GM18517 (cell line): ENCODE data around the gene INPP5A.

Source experiments
- ATAC-seq: cut with Tn5 transposase; IDR thresholded peaks from one replicate; pipeline ENCODE4 v1.9.1; 2021; ENCODE audit warnings: mild to moderate bottlenecking, moderate library complexity; ENCODE audit not compliant: unreplicated experiment

INPP5A gene

DNA sequence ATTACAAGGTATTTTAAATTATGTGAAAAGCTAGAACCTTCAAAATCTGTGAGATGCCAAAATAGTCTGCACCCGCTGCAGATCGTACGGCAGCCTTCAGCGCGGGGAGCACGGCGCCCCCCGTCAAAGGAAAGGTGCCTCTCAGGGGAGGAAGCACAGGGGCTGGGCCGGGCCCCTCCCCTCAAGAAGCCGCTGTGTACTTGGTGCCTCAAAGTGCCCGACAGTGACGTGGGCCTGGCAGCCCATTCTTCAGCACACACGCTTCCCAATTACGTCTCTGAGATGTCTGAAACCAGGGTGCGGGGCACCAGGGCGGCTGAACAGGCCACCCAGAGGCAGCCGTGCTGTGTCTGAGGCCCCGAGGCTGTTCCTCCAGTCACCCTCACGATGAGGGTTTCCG, 116.1 kb downstream of the INPP5A start:
- no peak for ATAC-seq

GRCh38 chr10:132654121-132654571, 116.6 kb downstream of the INPP5A start:
- no peak for ATAC-seq

- no peak for ATAC-seq
Observed at GRCh38 chr10:132654708-132655661, 117.4 kb downstream of the INPP5A start.

DNA sequence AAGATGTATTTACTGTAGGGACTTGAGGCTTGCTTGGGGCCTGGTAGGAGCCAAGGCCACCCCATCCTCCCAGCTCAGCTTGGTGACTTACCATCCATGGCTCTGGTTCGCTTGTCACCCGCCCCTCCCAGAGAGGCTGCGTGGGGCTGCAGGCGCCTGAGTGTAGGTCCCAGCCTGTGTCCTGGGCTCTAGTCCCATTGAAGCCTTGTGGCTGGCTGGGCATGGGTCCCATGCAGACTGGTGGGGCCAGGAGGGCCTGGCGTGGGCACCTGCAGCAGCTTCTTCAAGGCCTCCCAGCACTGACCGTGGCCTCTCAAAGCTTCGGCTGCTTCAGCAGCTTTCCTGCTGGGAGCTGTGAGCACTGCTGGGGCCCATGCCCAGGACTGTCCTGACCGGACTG, 118.1 kb downstream of the INPP5A start:
- ATAC-seq, result no peak

DNA sequence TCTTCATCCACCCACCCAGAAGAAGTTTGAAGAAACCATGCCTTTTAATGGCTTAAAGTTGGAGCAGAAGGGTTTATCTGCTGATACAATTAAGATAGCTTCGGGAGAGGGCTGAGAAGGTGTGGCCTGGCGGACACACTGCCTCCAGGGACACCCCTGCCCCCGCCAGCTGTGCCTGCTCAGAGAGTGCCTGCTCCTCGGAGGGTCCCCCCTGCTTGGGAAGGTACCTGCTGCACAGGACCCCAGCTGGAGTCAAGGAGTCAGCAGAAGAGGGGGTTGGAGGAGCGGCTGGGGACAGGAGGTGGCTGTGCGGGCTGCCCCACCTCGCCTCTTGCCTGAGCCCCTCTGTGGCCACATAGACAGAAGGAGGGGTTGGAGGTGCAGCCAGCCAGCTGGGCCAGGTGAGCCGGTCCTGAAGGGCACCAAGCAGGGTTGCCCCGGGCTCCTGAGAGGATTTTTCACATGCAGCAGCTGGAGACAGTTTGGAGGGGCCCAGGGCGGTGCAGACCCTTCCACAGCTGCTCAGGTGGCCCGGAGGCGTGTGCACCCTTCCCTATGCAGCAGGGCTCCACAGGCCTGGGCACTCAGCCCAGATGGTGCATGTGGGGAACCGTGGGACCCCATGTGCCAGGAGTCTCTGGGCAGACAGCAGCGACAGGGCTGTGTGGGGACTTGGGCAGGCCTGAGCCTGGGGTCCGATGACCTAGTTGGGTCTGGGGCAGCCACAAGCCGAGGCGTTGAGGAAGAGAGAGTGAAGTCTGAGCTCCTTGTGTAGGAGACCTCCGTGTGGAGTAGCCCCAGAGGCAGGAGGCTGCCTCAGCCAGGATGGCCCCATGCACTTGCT, 118.9 kb downstream of the INPP5A start:
- ATAC-seq, result no peak

- ATAC-seq, result no peak
Observed at GRCh38 chr10:132657127-132657706, 119.6 kb downstream of the INPP5A start.

DNA sequence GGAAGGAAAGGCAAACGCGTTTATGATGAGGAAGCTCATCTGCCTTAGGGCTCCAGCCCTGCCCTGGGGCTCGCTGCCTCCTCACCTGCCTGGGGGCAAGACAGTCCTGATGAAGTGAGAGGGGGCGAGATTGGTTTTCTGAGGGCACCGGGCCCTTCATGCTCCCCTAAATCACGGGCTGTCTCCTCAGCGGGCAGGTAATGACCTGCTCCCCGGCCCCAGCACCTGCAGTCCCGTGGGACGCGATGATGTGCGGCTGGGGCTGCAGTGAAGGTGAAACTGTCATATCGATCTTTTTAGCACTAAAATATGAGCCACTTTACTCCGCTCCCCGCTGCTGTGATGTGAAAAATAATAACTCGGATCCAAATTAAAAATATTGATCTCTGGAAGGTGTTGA, 120.2 kb downstream of the INPP5A start:
- no peak for ATAC-seq

DNA sequence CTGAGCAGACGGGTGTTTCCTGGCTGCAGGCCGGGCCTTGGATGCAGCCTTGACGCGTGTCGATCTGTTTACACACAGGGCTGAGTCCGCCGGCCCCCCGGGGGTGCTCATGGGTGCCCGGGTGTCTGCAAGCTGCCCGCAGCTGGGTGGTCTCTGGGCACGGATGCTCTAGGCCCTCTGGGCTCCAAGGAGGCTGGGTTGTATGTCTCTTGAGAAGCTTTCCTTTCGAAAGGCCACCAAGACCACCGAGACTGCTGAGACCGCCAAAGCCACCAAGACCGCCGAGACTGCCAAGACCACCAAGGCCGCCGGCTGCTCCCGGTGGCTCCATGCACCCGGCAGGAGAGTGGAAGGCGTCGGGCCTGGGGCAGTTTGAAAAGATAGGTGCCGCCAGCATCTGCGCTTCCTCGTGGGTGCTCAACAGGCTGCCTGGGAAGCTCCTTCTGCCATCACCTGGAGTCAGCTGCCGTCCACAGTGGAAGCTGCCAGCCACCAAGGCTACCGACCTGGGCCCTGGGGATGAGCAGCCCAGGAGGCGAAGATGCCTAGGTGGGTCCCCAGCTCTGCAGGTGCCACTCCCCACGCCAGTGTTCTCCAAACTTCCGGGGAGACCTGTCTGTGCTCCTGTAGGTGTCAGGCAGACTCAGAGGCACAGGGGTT, 121.1 kb downstream of the INPP5A start:
- ATAC-seq, result no peak

- no peak for ATAC-seq
Observed at GRCh38 chr10:132659206-132660091, 121.9 kb downstream of the INPP5A start.

- no peak for ATAC-seq
Observed at GRCh38 chr10:132660385-132660784, 122.8 kb downstream of the INPP5A start.

DNA sequence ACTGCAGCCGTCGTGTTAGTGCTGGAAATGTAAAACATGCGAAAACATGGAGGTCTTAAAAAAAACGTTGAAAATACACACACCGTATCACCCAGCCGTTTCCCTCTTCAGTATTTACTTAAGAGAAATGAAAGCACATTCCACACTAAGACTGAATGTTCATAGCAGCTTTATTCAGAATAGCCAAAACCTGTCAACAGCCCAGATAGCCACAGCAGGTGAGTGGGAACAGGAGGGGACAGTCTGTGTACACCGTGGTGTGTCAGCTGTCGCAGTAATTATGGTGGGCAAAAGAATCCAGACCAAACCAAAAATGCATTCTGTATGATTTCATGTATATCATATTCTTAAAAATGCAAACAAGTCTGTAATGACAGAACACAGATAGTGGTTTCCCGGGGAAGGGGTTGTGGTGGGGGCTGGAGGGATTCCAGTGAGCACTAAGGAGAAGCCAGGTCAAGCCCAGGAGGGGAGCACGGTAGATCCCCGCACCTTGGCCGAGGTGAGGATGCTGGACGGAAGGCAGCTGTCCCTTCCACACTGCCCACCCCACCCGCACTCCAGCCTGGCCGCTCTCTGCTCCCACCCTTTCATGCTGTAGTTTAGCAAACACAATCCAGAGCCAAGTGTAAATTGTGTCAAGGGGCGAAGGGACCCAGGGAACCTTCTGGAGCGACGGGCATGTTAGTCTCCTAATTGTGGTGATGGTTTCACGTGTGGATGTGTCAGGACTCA, 124.8 kb downstream of the INPP5A start:
- ATAC-seq, result no peak

- ATAC-seq, result no peak
Observed at GRCh38 chr10:132663666-132664365, 126.2 kb downstream of the INPP5A start.

- ATAC-seq, result no peak
Observed at GRCh38 chr10:132664407-132664806, 126.8 kb downstream of the INPP5A start.

DNA sequence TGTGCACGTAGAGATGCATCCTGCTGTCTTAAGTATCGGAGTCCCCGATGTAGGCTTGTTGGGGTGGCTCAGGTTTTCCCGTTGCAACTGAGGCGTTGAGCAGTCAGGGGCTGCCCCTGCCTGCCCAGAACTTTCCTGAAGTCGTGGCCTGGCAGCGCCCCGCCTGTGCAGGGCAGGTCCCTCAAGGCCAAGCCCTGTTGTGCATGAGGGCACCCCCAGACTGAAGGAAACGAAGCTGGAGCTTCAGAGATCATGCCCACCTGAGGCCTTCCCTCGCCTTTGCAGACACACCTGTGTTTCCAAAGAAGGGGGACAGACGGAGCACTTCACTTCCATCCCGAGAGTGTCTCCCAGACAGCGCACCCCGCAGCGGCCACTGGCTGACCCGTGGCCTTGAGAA, 127.3 kb downstream of the INPP5A start:
- ATAC-seq, result no peak

DNA sequence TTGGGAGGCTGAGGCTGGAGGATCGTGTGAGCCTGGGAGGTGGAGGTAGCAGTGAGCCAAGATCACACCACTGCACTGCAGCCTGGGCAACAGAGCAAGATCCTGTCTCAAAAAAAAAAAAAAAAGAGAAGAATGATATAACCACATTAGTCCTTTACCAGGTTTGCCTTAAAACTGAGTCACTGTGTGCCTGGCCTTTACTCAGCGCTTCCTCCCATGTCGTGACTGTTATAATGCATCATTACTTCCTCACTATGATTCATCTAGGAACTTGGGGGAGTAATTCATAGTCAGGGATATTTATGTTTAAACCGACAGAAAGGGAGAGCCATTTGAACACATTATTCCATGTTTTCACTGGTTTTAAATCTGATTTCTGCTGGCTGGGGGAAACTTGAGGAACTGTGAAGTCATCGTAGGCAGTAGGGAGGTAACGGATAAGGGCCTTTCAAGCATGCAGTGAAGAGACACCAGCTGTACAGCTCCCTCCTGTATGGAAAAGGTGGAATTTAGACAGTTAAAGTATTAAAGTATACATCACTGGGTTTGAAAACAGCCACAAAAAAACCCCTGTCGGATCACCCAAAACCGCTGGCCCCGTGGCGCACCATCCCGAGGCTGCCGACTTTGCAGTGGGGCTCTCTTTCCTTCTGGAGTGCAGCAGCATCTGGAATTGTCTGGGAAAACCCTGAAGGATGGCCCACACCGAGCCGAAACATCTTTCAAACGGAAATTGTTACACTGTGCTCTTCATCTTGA, 128.5 kb downstream of the INPP5A start:
- ATAC-seq, result no peak

DNA sequence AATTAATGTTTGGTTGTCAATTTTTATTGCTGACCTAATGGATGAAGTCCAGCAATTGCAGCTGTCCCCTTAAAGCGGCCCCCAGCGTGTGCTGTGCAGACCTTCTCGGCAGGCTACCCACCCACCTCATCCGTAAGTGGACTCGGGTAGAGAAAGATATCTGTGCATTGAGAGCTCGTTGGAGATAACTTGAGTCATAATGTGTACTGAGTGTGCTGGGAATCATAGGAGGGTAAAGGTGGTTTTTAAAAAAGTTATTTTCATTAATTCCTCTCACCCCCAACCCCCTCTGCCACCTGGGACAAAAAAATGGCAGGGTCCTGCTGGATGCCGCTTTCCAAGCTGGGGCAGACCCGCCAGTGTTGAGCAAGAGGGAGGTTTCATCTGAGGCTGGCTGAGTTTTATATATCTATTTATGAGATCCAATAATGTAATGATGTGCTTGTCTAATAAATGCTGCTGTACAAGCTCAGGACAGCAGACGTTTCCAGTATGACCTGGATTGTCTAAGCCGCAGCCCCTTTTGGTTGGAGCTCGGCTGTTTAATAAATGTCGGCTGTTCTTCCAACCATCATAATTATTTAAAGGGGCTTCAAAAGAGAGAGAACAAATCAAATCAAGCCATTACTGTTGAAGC, 129.2 kb downstream of the INPP5A start:
- no peak for ATAC-seq

- ATAC-seq, result no peak
Observed at GRCh38 chr10:132667342-132668047, 129.9 kb downstream of the INPP5A start.
